Sigmoid colon (tissue), 4 donors: ENCODE data around the gene RNASE13.

Experiments used
- POLR2AphosphoS5 ChIP-seq, 4 donors: sonication (generic); formaldehyde crosslinking; IDR thresholded peaks; one replicate each; pipeline ENCODE4 v1.6.1; 2017; ENCODE audit warnings: antibody characterized with exemption in 4 of 4
- TF ChIP-seq, protein P1 (sequence below), 4 experiments: fragments of 450-650 bp in 3 of 4; fragments of 200-600 bp in 1 of 4; IDR thresholded peaks; one replicate each; pipeline ENCODE4 v1.5.1; 2016 to 2019; ENCODE audit warnings: antibody characterized with exemption in 4 of 4, mild to moderate bottlenecking in 3 of 4, moderate library complexity in 2 of 4

DNA sequence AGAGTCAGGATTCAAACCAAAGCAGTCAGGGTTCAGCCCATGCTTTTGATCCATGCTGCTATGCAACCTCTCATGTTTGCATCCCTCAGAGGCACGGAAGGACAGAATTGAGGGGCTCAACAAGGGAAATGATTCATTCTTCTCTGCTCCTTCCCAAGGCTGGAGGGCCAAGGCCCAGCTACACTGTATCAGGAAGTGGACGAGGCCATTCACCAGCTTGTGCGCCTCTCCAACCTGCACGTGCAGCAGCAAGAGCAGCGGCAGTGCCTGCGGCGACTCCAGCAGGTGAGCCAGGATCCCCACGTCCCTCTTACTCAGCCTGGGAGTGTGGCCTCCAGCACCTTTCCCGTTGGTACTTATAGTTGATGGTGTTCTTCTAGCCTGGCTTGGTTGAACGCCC, 44.1 kb upstream of the RNASE13 start:
- no peak for TF ChIP-seq POLR2AphosphoS5 (IDR thresholded peaks at IDR 0.05)
- TF ChIP-seq, protein P1, sequence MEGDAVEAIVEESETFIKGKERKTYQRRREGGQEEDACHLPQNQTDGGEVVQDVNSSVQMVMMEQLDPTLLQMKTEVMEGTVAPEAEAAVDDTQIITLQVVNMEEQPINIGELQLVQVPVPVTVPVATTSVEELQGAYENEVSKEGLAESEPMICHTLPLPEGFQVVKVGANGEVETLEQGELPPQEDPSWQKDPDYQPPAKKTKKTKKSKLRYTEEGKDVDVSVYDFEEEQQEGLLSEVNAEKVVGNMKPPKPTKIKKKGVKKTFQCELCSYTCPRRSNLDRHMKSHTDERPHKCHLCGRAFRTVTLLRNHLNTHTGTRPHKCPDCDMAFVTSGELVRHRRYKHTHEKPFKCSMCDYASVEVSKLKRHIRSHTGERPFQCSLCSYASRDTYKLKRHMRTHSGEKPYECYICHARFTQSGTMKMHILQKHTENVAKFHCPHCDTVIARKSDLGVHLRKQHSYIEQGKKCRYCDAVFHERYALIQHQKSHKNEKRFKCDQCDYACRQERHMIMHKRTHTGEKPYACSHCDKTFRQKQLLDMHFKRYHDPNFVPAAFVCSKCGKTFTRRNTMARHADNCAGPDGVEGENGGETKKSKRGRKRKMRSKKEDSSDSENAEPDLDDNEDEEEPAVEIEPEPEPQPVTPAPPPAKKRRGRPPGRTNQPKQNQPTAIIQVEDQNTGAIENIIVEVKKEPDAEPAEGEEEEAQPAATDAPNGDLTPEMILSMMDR (IDR thresholded peaks at IDR 0.05), result no peak
